Neural cell (in vitro differentiated cells): Measurements from ENCODE around the gene PDE1C. TPM values are rescaled to one million over a fixed set of nuclear protein-coding genes. Genes with fewer than 3 reads are reported as not detected.

Experiments used
- H2AFZ ChIP-seq: fragments of 200-600, 300-800 bp; sonication (generic), shearing (Covaris generic); 2 replicates; pipeline ENCODE4 v1.6.0; 2014; ENCODE audit warnings: low read depth, mild to moderate bottlenecking, antibody characterized with exemption, low read length, moderate library complexity
- H3F3A ChIP-seq: fragments of 200-600 bp; shearing (Covaris generic); 2 replicates; pipeline ENCODE4 v1.6.1; 2016; ENCODE audit warnings: mild to moderate bottlenecking, moderate library complexity, mixed read lengths, antibody characterized with exemption, low read length; ENCODE audit not compliant: insufficient read depth, poor library complexity, severe bottlenecking
- H3K27ac ChIP-seq: fragments of 200-600, 300-800 bp; sonication (generic), shearing (Covaris generic); 2 replicates; pipeline ENCODE4 v1.5.1; 2014; ENCODE audit warnings: mild to moderate bottlenecking, low read length, moderate library complexity
- H3K27me3 ChIP-seq: fragments of 300-800, 200-600 bp; sonication (generic), shearing (Covaris generic); 2 replicates; pipeline ENCODE4 v1.6.0; 2014; ENCODE audit warnings: mild to moderate bottlenecking, low read depth, low read length, moderate library complexity; ENCODE audit not compliant: insufficient read depth
- H3K36me3 ChIP-seq: fragments of 300-800, 200-600 bp; sonication (generic), shearing (Covaris generic); 2 replicates; pipeline ENCODE4 v1.5.1; 2014; ENCODE audit warnings: mild to moderate bottlenecking, antibody characterized with exemption, low read length, moderate library complexity; ENCODE audit not compliant: insufficient read depth
- H3K4me2 ChIP-seq: fragments of 300-800, 200-600 bp; sonication (generic), shearing (Covaris generic); 2 replicates; pipeline ENCODE4 v1.6.0; 2014; ENCODE audit warnings: mild to moderate bottlenecking, low read length
- H3K4me3 ChIP-seq: fragments of 300-800, 200-600 bp; sonication (generic), shearing (Covaris generic); 2 replicates; pipeline ENCODE4 v1.5.1; 2014; ENCODE audit warnings: mild to moderate bottlenecking, low read length, moderate library complexity
- H3K79me2 ChIP-seq: fragments of 200-600 bp; shearing (Covaris generic); replicated peaks from 2 replicates; pipeline ENCODE4 v1.6.0; 2014; ENCODE audit warnings: mild to moderate bottlenecking, low read length, moderate library complexity; ENCODE audit not compliant: insufficient read depth
- H3K9ac ChIP-seq: fragments of 300-800, 200-600 bp; sonication (generic), shearing (Covaris generic); 2 replicates; pipeline ENCODE4 v1.6.1; 2016; ENCODE audit warnings: mild to moderate bottlenecking, low read length, mixed read lengths
- H3K9me2 ChIP-seq: fragments of 200-600 bp; shearing (Covaris generic); 2 replicates; pipeline ENCODE4 v1.6.1; 2016; ENCODE audit warnings: mild to moderate bottlenecking, low read length, mixed read lengths; ENCODE audit not compliant: insufficient read depth
- H3K9me3 ChIP-seq: fragments of 200-600, 300-800 bp; sonication (generic), shearing (Covaris generic); 2 replicates; pipeline ENCODE4 v1.6.1; 2016; ENCODE audit warnings: mild to moderate bottlenecking, mixed run types, low read length, moderate library complexity, mixed read lengths
- H4K20me1 ChIP-seq: fragments of 200-600 bp; shearing (Covaris generic); 2 replicates; pipeline ENCODE4 v1.6.1; 2016; ENCODE audit warnings: mild to moderate bottlenecking, mixed run types; ENCODE audit not compliant: insufficient read depth
- CTCF ChIP-seq: fragments of 450-650 bp; IDR thresholded peaks from 2 replicates; pipeline ENCODE4 v1.5.1; 2014; ENCODE audit warnings: antibody characterized with exemption, mild to moderate bottlenecking, moderate library complexity; ENCODE audit not compliant: poor library complexity, severe bottlenecking
- EP300 ChIP-seq: fragments of 450-650 bp; conservative IDR thresholded peaks from 2 replicates; pipeline ENCODE4 v1.6.1; 2014; ENCODE audit warnings: antibody characterized with exemption, mild to moderate bottlenecking, moderate library complexity; ENCODE audit not compliant: poor library complexity, severe bottlenecking
- EZH2 ChIP-seq: fragments of 200-600, 300-800 bp; shearing (Covaris generic), sonication (generic); IDR thresholded peaks from 2 replicates; pipeline ENCODE4 v1.6.1; 2014; ENCODE audit warnings: antibody characterized with exemption, low read length, borderline replicate concordance, mild to moderate bottlenecking; ENCODE audit not compliant: insufficient read depth, poor library complexity, severe bottlenecking
- MXI1 ChIP-seq: fragments of 450-650 bp; conservative IDR thresholded peaks from 2 replicates; pipeline ENCODE4 v1.6.1; 2014; ENCODE audit warnings: antibody characterized with exemption, mild to moderate bottlenecking; ENCODE audit not compliant: poor library complexity, severe bottlenecking
- POLR2AphosphoS5 ChIP-seq: IDR thresholded peaks from 2 replicates; pipeline ENCODE4 v1.6.1; 2012
- RAD21 ChIP-seq: fragments of 450-650 bp; conservative IDR thresholded peaks from 2 replicates; pipeline ENCODE4 v1.6.1; 2014; ENCODE audit warnings: antibody characterized with exemption, mild to moderate bottlenecking, moderate library complexity
- REST ChIP-seq: IDR thresholded peaks from 2 replicates; pipeline ENCODE4 v1.6.1; 2012; ENCODE audit warnings: borderline replicate concordance
- SMC3 ChIP-seq: fragments of 450-650 bp; conservative IDR thresholded peaks from 2 replicates; pipeline ENCODE4 v1.6.1; 2014; ENCODE audit warnings: antibody characterized with exemption, mild to moderate bottlenecking, moderate library complexity; ENCODE audit not compliant: poor library complexity
- TAF1 ChIP-seq: IDR thresholded peaks from 2 replicates; pipeline ENCODE4 v1.6.1; 2012; ENCODE audit warnings: low read depth
- polyA plus RNA-seq: library from polyadenylated mRNA; depleted of rRNA; stranded (reverse); fragments of >200 nt; gene quantifications from 2 replicates; pipeline ENCODE4 v1.2.3, GENCODE V29; 2014

PDE1C gene
- polyA plus RNA-seq, 1 donor from 2014 or later, result 6.6 TPM

- no peaks in the 10 kb centered on the region for H3K36me3 ChIP-seq
- no peak overlapping the region for H3K27ac ChIP-seq
- TF ChIP-seq POLR2AphosphoS5 (no peak), MXI1 (no peak), TAF1 (no peak), REST (no peak), CTCF (no peak), EP300 (no peak), RAD21 (no peak), SMC3 (no peak), EZH2 (no peak)
- H3K9me2 ChIP-seq, result no peaks in the 10 kb centered on the region
- H3K4me3 ChIP-seq, result no peak overlapping the region
- no peak overlapping the region for H3K9ac ChIP-seq
- no peak overlapping the region for H2AFZ ChIP-seq
- no peak overlapping the region for H3K4me2 ChIP-seq
- H3F3A ChIP-seq, result no peaks in the 10 kb centered on the region
- no peaks in the 10 kb centered on the region for H4K20me1 ChIP-seq
- H3K9me3 ChIP-seq, result no peaks in the 10 kb centered on the region
- no peaks in the 10 kb centered on the region for H3K79me2 ChIP-seq
- H3K27me3 ChIP-seq, result no peaks in the 10 kb centered on the region
These were observed 24.3 kb upstream of the PDE1C start for GRCh38 chr7:32094516-32094915.

GRCh38 chr7:32093415-32094408 is 23.5 kb upstream of the PDE1C start:
- H3K36me3 ChIP-seq, result no peaks in the 10 kb centered on the region
- no peaks in the 10 kb centered on the region for H4K20me1 ChIP-seq
- H3K4me3 ChIP-seq, result no peak overlapping the region
- no peaks in the 10 kb centered on the region for H3K27me3 ChIP-seq
- H3K9me3 ChIP-seq, result no peaks in the 10 kb centered on the region
- H3K9me2 ChIP-seq, result no peaks in the 10 kb centered on the region
- no peak overlapping the region for H3K9ac ChIP-seq
- no peak overlapping the region for H3K27ac ChIP-seq
- no peaks in the 10 kb centered on the region for H3K79me2 ChIP-seq
- TF ChIP-seq EZH2, result no peak
- H3F3A ChIP-seq, result no peaks in the 10 kb centered on the region
- no peak overlapping the region for H2AFZ ChIP-seq
- H3K4me2 ChIP-seq, result no peak overlapping the region
